Femur (tissue), 1 donor: ENCODE measurements around the gene ANO2.
"Not testable (repeated sequence)": the region's sequence is repeated elsewhere in the genome, so short reads cannot be mapped to it uniquely, and the experiment has no call there.

Experiments used
- DNase-seq: peaks from one replicate; pipeline ENCODE4 v3.0.0-alpha.2; 2017

ANO2 gene

DNA sequence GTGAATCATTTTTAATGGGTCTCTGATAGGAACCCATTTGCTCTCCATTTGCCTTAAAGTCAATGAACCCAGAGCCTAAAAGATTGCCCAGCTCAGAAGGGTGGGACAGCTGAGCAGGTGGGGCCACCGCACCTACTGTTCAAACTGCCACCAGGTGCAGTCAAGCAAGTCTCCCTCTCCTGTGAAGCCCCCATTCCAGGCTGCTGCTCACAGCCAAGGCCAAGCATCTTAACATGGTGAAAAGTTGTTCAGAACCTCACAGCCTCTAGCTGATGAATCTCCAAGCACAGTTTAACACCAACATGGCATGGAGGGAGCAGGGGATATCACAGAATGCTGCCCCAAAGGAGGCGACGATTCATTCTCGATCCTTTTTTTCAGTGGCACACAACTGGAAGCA, 29.5 kb downstream of the ANO2 start:
- DNase-seq = no peak

- DNase-seq = no peak
Measured at GRCh38 chr12:5914387-5915149, 30.5 kb downstream of the ANO2 start.

DNA sequence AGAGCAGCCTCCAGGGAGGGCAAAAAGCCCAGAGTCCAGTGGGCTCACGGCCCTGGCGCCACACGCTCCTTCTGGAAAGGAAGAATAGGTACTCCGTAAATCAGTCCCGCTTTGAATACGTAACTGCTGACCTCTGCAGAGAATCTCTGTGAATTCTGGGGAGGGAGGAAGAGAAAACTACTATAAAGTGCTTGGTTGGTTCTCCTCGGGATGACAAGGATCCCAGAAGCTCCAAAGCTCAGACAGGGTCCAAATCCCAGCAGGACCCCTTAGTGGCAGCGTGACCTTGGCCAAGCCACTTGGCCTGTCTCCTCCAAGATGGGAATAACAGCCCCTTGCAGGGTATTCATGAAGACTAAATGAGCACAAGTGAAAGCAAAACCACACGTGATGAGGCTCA, 31.7 kb downstream of the ANO2 start:
- no peak for DNase-seq

DNA sequence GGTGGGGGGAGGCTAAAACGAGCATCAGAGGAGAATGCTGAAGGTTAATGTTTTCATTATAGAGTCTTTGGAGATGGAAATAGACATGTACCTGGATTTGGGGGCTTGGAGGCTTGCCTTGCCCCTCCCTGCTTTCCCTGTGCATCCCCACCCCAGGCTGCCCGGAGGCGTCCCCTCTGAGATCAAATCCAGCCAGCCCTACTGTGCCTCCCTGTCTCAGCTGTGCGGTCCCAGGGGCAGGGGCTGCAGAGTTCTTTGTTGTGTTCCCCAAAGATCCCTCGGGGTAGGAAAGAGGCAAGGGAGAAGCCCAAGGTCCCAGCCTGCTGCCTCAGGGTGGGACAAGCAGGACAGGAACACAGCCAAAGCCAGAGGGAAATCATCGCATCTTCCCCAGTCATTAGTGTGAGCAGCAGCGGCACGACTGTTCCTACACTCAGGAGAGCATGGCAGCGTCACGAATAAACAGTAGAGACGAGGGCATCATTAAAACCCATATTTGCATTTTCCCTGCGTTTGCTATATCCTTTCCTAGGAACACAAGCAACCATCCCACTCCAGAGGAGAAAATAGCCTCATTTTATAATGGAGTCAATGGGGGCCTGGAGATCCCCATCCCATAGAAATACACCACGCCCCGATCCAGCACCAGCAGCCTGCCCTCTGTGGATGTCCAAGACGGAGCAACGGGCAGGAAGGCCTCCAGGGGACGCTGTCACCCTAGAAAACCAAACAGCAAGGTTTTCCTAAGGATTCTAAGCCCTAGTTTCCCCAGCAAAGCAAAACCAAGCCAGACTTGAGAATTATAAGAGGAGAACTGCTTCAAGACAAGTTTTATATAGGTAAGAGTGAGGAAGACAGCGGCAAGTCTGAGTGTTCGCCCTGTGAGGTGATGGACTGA, 32.4 kb downstream of the ANO2 start:
- no peak for DNase-seq

DNA sequence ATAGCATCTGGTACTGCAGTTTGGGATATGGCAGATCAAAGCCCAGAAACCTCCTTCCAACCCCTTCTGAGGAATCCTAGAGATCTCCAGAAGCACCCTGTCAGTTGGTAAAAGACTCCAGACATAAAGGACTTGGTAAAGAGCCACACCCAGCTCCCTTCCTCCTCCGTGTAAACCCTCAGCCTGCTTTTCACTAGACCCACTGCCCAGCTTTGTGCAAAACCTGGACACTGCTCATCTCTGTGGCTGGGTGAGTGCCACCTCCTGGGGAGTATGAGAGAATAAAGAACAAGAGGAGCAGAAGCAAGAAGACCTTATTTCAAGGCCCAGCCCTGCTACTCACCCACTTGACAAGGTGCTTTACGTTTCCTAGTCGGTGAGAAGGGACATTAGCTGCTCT, 33.0 kb downstream of the ANO2 start:
- DNase-seq = no peak

DNA sequence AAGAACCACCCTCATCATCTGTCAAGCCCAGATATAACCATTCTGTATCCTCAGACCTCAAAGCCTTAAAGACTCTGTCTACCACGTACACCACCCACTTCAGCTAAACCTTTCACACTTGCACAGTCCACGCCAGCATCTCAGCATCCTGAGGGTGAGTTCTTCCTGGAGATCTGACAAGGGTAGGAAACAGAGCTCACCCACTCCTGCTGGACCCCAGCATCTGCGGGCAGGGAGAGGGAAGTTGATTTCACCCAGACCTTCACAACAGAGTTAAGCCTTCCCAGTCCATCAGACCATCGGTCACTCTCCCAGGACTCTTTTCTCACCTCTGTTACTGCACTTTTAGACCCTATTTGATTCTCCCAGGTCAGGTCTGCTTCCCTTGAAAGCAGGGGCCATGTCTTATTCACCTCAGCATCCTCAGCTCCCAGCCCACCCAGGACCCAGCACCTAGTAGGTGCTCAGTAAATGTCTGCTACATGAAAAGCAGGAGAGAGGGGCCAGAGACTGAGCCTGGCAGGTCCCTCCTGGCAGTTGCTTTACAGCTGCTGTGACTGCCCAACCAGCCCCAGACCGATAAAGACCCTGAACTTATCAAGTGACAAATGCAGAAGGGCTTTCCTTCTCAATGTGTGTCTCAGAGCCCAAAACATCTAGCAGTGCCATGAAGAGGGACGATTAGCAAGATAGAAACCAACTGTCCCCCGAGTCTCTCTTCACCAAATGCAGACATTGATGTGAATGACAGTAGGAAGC, 34.1 kb downstream of the ANO2 start:
- DNase-seq = no peak

DNA sequence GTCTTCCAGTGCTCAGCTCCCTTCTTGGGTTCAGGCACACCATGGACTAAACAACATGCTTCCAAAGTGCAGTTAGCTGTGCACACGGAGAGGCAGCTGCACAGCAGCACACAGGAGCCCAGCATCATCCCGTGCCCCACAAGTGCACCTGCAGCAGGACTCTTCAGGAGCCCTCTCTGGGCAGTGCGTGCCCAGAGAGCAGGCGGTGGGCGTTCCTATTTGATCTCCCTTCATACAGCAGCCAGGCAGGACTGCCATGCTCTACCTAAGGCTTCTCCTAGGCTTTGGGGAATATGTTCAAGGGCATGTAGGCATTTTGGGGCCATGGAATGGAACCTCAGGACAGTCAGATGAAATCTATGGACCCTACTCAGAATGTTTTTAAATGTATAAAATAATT, 35.5 kb downstream of the ANO2 start:
- no peak for DNase-seq

- DNase-seq = no peak
Measured at GRCh38 chr12:5908251-5908650, 36.8 kb downstream of the ANO2 start.

- no peak for DNase-seq
Measured at GRCh38 chr12:5907807-5908206, 37.3 kb downstream of the ANO2 start.

GRCh38 chr12:5905757-5906156, 39.3 kb downstream of the ANO2 start:
- no peak for DNase-seq

GRCh38 chr12:5904969-5905368, 40.1 kb downstream of the ANO2 start:
- no peak for DNase-seq

DNA sequence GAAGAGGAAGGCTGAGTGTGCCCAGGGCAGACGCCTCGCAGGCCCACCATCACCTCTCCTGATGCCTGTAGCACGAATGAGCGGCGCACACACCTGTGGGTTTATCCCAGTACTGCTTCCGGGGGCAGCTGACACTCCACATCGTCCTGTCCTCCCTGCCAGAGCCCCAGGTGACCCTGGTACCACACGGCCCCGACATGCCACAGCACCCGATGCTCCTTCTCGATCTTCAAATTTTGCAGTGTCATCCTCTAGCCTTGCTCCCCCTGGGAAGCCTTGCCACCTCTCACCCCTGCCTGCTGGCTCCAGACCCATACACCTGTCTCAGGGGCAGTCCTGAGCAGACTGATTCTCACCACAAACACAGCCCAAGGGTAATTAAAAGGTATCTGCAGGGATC, 40.6 kb downstream of the ANO2 start:
- DNase-seq = no peak

DNA sequence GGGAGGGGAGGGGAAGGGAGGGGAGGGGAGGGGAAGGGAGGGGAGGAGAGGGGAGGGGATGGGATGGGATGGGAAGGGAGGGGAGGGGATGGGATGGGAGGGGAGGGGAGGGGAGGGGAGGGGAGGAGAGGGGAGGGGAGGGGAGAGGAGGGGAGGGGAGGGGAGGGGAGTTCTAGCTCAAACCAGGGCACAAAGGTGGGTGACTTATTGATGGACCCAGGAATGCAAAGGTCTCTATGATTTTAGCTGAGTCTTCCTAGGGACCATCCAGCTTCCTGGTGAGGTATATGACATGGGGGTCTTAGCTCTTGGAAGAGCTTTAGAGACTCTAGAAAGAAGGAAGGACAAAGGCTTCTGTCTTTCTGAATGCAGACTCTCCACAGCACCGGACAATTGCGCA, 42.3 kb downstream of the ANO2 start:
- no peak for DNase-seq

DNA sequence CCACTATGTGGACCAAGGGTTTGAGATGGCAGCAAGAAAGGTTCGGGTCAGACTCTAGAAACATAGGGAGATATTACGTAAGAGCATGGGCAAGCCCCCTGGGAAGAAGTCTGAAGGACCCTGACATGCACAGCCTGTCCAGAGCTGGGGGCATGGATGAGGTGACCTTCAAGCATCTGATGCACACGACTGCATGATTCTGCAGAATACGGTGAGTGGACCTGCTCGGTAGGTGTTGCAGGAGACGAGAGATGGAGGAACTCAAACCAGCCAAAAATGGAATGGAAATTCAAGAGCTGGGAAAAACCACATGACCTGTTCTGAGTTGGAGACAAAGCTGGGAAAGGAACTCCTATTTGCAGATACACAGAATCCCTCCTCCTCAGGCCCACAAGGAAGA, 43.6 kb downstream of the ANO2 start:
- DNase-seq = no peak

DNA sequence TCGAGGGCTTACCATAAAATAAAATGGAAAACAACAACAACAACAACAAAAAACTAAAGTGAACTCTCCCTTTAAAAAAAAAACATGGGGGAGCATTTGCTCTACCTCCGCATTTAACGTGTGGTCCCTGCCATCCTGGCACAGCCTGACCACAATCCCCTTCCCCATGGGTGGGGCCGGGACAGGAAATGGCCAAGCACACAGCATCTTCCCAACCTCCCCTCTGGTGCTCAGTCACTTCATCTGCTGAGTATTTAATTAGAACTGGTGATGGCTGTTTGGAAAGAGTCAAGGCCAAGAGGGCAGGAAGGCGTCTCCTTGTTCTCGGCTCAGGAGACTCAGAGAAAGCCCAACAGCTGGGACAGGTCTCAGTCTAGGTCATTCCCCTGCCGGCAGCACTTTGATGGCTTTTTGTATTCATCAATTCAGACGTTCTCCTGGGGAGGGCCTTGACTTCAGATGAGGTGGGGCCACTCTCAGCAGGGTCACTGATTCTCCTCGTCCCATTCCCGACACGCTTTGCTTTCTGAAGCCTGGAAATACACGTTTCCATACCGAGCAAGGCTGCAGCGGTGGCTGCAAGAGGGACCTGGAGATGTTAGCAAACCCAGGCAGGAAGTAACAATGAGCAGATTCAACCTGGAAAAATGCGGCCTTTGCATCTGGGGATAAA, 44.4 kb downstream of the ANO2 start:
- DNase-seq = no peak

- no peak for DNase-seq
Measured at GRCh38 chr12:5900076-5900475, 45.0 kb downstream of the ANO2 start.

DNA sequence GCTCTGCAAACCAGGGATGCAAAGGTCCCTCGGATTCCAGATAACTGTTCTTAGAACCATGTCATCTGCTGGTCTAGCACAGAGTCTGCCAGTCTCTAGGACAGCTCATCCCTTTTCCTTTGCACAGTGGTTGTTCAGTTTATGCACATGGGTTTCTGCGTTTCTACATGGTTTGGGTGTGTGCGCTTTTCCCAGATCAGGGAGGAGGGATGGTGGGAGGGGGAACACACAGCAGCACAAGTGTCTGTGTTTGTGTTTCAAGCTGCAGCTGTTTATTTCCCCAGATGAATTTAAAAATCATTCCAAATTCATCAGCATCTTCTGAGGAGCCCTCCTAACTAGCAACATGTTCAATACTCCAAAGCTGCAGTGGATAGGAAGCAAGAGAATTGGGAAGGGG, 45.4 kb downstream of the ANO2 start:
- DNase-seq = no peak

GRCh38 chr12:5898874-5899273, 46.2 kb downstream of the ANO2 start:
- no peak for DNase-seq

DNA sequence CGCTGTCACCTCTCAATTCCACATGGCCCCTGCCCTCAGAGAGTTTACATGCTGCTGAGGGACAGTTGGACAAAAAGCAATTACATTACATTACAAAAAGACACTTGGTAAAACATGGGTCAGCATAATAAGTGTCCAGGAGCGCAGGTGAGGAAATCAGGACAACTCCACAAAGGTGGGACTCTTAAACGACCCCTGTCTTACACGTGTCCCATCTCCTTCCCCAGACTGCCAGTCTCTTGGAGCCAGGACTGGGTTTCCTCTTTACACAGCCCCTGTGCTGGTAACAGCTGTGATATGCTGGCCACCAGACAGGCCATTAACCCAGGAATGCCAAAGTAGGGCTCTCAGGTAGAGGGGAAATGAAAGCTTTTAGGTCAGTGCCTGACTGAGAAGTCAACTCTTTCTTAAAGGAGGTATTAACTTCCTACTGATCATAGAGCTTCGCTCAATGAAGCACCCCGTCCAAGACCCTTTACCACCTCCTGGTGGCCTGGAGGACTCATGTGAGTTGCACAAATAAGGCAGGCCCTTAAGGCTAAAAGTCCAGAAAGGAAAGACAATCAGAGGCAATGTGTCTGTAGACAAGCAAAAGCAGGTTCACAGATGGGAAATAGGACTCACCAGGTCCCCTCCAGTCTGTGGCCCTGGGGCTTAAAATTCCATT, 55.5 kb downstream of the ANO2 start:
- no peak for DNase-seq

DNA sequence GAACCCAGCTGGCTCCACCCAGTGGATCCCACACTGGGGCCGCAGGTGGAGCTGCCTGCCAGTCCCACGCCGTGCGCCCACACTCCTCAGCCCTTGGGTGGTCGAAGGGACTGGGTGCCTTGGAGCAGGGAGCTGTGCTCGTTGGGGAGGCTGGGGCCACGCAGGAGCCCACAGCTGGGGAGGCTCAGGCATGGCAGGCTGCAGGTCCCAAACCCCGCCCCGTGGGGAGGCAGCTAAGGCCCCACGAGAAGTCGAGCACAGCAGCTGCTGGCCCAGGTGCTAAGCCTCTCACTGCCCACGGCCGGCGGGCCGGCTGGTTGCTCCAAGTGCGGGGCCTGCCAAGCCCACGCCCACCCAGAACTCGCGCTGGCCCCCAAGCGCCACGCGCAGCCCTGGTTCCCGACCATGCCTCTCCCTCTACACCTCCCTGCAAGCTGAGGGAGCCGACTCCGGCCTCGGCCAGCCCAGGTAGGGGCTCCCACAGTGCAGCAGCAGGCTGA, 56.2 kb downstream of the ANO2 start:
- no peak for DNase-seq

DNA sequence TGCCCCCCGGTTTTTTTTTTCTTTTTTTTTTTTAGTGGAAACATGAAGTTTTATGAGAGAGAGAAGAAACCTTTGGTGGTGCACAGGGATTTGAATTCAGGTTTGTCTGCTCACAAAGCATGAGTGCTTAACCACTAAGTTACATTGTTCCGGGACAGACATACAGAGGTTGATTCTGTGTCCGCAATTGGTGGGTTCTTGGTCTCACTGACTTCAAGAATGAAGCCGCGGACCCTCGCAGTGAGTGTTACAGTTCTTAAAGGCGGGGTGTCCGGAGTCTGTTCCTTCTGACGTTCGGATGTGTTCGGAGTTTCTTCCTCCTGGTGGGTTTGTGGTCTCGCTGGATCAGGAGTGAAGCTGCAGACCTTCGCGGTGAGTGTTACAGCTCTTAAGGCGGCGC, 57.2 kb downstream of the ANO2 start:
- not testable (repeated sequence) for DNase-seq

DNA sequence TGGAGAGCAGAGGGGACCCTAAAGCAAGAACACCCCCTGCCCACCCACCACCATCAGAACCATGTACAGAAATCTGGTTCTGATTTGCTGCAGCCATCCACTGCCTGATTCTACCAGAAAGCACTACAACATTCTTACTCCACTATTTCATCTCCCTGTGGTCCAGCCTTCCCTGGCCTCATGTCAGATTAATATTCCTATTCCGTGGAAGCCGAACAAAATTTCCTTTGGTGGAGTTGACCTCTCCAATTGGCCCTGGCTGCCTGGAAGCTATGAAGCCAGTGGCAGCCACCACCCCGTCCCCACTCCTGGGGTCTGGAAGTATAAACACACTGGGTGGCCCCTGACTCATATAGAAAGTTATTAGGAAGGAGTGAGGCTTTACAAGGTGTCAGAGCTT, 60.2 kb downstream of the ANO2 start:
- DNase-seq = peak; percentile 39
